Measurements from ENCODE around the gene MBD6.
"Not testable (repeated sequence)": the region's sequence is repeated elsewhere in the genome, so short reads cannot be mapped to it uniquely, and the experiment has no call there.

- TF ChIP-seq CTCF, POLR2AphosphoS5, EP300, POLR2A (IDR thresholded peaks at IDR 0.05): not testable (repeated sequence)
Observed at GRCh38 chr12:57502311-57502969, 20.2 kb upstream of the MBD6 start.

Data from upper lobe of left lung (tissue), 4 donors.